HepG2 (cell line): Measurements from ENCODE around the gene ADAMTS2. TPM values are rescaled to one million over a fixed set of nuclear protein-coding genes. Genes with fewer than 3 reads are reported as not detected.

Source experiments
- ARNT ChIP-seq: fragments of 450-650 bp; IDR thresholded peaks from 2 replicates; pipeline ENCODE4 v1.6.1; 2017
- ATF7-NPFF ChIP-seq: sonication (generic); formaldehyde crosslinking; IDR thresholded peaks from 2 replicates; pipeline ENCODE4 v1.8.1; 2023; ENCODE audit warnings: mild to moderate bottlenecking, low read depth, missing genetic modification reagents, moderate library complexity
- CBX2 ChIP-seq, 2 experiments: fragments of 200-600 bp in 1 of 2; sonication (generic); formaldehyde crosslinking in 1 of 2; IDR thresholded peaks; 2 replicates each; pipeline versions ENCODE4 v1.7.0 to v1.8.1; 2018 to 2022; ENCODE audit warnings: low read depth in 2 of 2, low read length in 1 of 2, mild to moderate bottlenecking in 1 of 2, missing genetic modification reagents in 1 of 2
- ELF4 ChIP-seq: sonication (generic); formaldehyde crosslinking; IDR thresholded peaks from 2 replicates; pipeline ENCODE4 v1.5.0; 2020; ENCODE audit warnings: missing genetic modification reagents, mild to moderate bottlenecking, moderate library complexity, borderline replicate concordance
- FOXC1 ChIP-seq: sonication (generic); formaldehyde crosslinking; IDR thresholded peaks from 2 replicates; pipeline ENCODE4 v1.8.0; 2022; ENCODE audit warnings: mild to moderate bottlenecking, missing genetic modification reagents, borderline replicate concordance
- KLF6 ChIP-seq: IDR thresholded peaks from 2 replicates; pipeline ENCODE4 v1.8.0; 2016; ENCODE audit warnings: missing biosample characterization, missing genetic modification reagents
- LBX2 ChIP-seq: sonication (generic); formaldehyde crosslinking; IDR thresholded peaks from 2 replicates; pipeline ENCODE4 v1.5.0; 2020; ENCODE audit warnings: missing genetic modification reagents, mild to moderate bottlenecking, borderline replicate concordance
- PHF8 ChIP-seq: sonication (generic); formaldehyde crosslinking; IDR thresholded peaks from 2 replicates; pipeline ENCODE4 v1.5.0; 2020; ENCODE audit warnings: missing genetic modification reagents
- SMAD3 ChIP-seq: sonication (generic); formaldehyde crosslinking; IDR thresholded peaks from 2 replicates; pipeline ENCODE4 v1.4.0; 2020; ENCODE audit warnings: missing genetic modification reagents
- ZBTB1 ChIP-seq: sonication (generic); formaldehyde crosslinking; IDR thresholded peaks from 2 replicates; pipeline ENCODE4 v1.4.0; 2020; ENCODE audit warnings: missing genetic modification reagents, borderline replicate concordance
- ZBTB25 ChIP-seq: IDR thresholded peaks from 2 replicates; pipeline ENCODE4 v1.6.1; 2018; ENCODE audit warnings: missing genetic modification reagents
- ZBTB40 ChIP-seq, 2 experiments: fragments of 450-650 bp in 1 of 2; sonication (generic) in 1 of 2; formaldehyde crosslinking in 1 of 2; IDR thresholded peaks; 2 replicates each; pipeline versions ENCODE4 v1.6.1 to v1.8.0; 2016 to 2022; ENCODE audit warnings: antibody characterized with exemption in 1 of 2, mild to moderate bottlenecking in 1 of 2, missing genetic modification reagents in 1 of 2
- ZMYM4 ChIP-seq: sonication (generic); formaldehyde crosslinking; IDR thresholded peaks from 2 replicates; pipeline ENCODE4 v1.8.1; 2023; ENCODE audit warnings: mild to moderate bottlenecking, missing genetic modification reagents
- ZNF281 ChIP-seq: sonication (generic); formaldehyde crosslinking; IDR thresholded peaks from 2 replicates; pipeline ENCODE4 v1.4.0; 2020; ENCODE audit warnings: missing genetic modification reagents, borderline replicate concordance
- polyA plus RNA-seq, 8 experiments: library from polyadenylated mRNA; depleted of rRNA in 3 of 8; stranded (reverse) in 7 of 8; unstranded in 1 of 8; fragments of >200 nt; fragmentation: Illumina TruSeq in 4 of 8; extraction: Trizol in 4 of 8; gene quantifications; 2 replicates each; pipeline versions ENCODE4 v1.2.1 to v1.2.3, GENCODE V29; 2011 to 2016; ENCODE audit warnings: low read depth in 4 of 8, missing spikeins in 1 of 8, mixed read lengths in 1 of 8; ENCODE audit not compliant: insufficient read depth in 1 of 8
- total RNA-seq, 5 experiments: library from RNA; depleted of rRNA; stranded (reverse); fragments of >200 nt; fragmentation: Illumina TruSeq; extraction: Trizol; gene quantifications; 2 replicates each; pipeline ENCODE4 v1.2.3, GENCODE V29; 2016; ENCODE audit warnings: low read depth in 1 of 5

The ADAMTS2 gene
- total and polyA plus RNA-seq, 2 of the 13 experiments (the other 11 are each of a cell fraction or from before 2014, with no cell fraction given) = 0.24 to 3.5 TPM

GRCh38 chr5:179265514-179266290, 79.6 kb downstream of the ADAMTS2 start (continued):
- no peak for TF ChIP-seq ZBTB40 (IDR thresholded peaks at IDR 0.05)
- TF ChIP-seq ZBTB40 (CRISPR knock-in tag; IDR thresholded peaks at IDR 0.05) = no peak
- no peak for TF ChIP-seq ZBTB1 (CRISPR knock-in tag)
- no peak for TF ChIP-seq ZMYM4 (CRISPR knock-in tag)
- TF ChIP-seq SMAD3 (CRISPR knock-in tag) = no peak
- no peak; the same call in 1 of the 2 replicates for TF ChIP-seq ATF7-NPFF (CRISPR knock-in tag)
- no peak for TF ChIP-seq CBX2 (IDR thresholded peaks at IDR 0.05; ENCODE audit: low read depth, low read length)
- 0 out of 2 replicates have a peak, but pooled peaks have one; percentile 13 for TF ChIP-seq CBX2 (CRISPR knock-in tag; IDR thresholded peaks at IDR 0.05; ENCODE audit: low read depth)
- no peak for TF ChIP-seq ZBTB25 (CRISPR knock-in tag)
- TF ChIP-seq ARNT = no peak
- no peak for TF ChIP-seq ELF4 (CRISPR knock-in tag)
- TF ChIP-seq FOXC1 (CRISPR knock-in tag) = no peak; the same call in 1 of the 2 replicates
- no peak for TF ChIP-seq ZNF281 (CRISPR knock-in tag)
- TF ChIP-seq KLF6 = no peak
- TF ChIP-seq PHF8 (CRISPR knock-in tag) = no peak
- TF ChIP-seq LBX2 = 0 out of 2 replicates have a peak, but pooled peaks have one; percentile 38
